ENCODE results near the gene NOS1. TPM values are rescaled to one million over a fixed set of nuclear protein-coding genes. Genes with fewer than 3 reads are reported as not detected.

The NOS1 gene
- total and polyA plus RNA-seq, 2 of the 8 experiments (the other 6 are each of a cell fraction or from before 2014, with no cell fraction given) = 1.5 to 2.0 TPM

- Histone ChIP-seq H4K5ac (ENCODE audit: insufficient read length, low read depth, low read length) (no peak overlapping the region), H3K56ac (replicated peaks; ENCODE audit: insufficient read length, low read depth, low read length) (no peak overlapping the region), H3K4ac (replicated peaks; ENCODE audit: insufficient read length, low read depth, low read length) (no peak overlapping the region), H2AK5ac (ENCODE audit: low read depth, low read length) (no peak overlapping the region), H2BK120ac (replicated peaks; ENCODE audit: low read depth, low read length) (no peak overlapping the region), H3K27me3 (replicated peaks in 1 of 4; ENCODE audit: control insufficient read depth in 3 of 4, extremely low read depth in 1 of 4, insufficient read depth in 3 of 4, low read length in 3 of 4) (no peaks in the 10 kb centered on the region; a peak in 1 of 7 replicates), H4K91ac (replicated peaks; ENCODE audit: insufficient read length, low read length) (no peak overlapping the region), H3K23me2 (ENCODE audit: low read depth, low read length) (no peaks in the 10 kb centered on the region; the same call in 1 of the 2 replicates), H3K4me1 (replicated peaks in 1 of 4; ENCODE audit: control insufficient read depth in 3 of 4, insufficient read depth in 4 of 4, low read length in 3 of 4) (peaks cover 0 to 4% (median 1%) of the 10 kb centered on the region in 4 experiments; a peak in 2 of 7 replicates), H3K4me2 (ENCODE audit: insufficient read depth in 1 of 2, low read depth in 2 of 2, low read length in 2 of 2) (no peak overlapping the region), H3K79me1 (ENCODE audit: low read depth, low read length) (no peaks in the 10 kb centered on the region), H3K79me2 (ENCODE audit: control insufficient read depth in 1 of 2, insufficient read depth in 2 of 2, low read length in 2 of 2) (no peaks in the 10 kb centered on the region), H3K9ac (replicated peaks in 1 of 4; ENCODE audit: extremely low read depth in 1 of 4, low read depth in 3 of 4, low read length in 3 of 4) (no peak overlapping the region; a peak in 1 of 7 replicates), H3K18ac (ENCODE audit: extremely low read depth, low read length) (no peak overlapping the region), H3K4me3 (ENCODE audit: extremely low read depth in 1 of 4, insufficient read depth in 2 of 4, low read depth in 3 of 4, low read length in 4 of 4) (no peak overlapping the region), H2BK5ac (ENCODE audit: low read depth, low read length) (0 out of 2 replicates have a peak overlapping the region, but pooled peaks have one; percentile 39), H2BK15ac (ENCODE audit: low read length) (no peak overlapping the region), H3K27ac (ENCODE audit: low read depth, low read length) (no peak overlapping the region), H2BK20ac (ENCODE audit: low read length) (no peak overlapping the region), H3K23ac (ENCODE audit: insufficient read length) (no peak overlapping the region), H4K8ac (ENCODE audit: extremely low read depth, insufficient read depth, low read length) (no peak overlapping the region), H2AFZ (ENCODE audit: low read length) (no peak overlapping the region), H3K14ac (ENCODE audit: insufficient read length) (no peak overlapping the region), H4K20me1 (replicated peaks in 1 of 2; ENCODE audit: control insufficient read depth in 1 of 2, insufficient read depth in 2 of 2, low read length in 2 of 2) (no peaks in the 10 kb centered on the region), H2BK12ac (ENCODE audit: low read depth, low read length) (no peak overlapping the region), H3K36me3 (ENCODE audit: control insufficient read depth in 2 of 4, insufficient read depth in 4 of 4, low read length in 3 of 4) (no peaks in the 10 kb centered on the region), H3K9me3 (ENCODE audit: insufficient read depth in 2 of 2, low read depth in 1 of 2, low read length in 1 of 2) (no peaks in the 10 kb centered on the region)
- 95% methylated on average over 4 of the region's 4 CpGs; no CpG with 5 or more reads in 1 of the 2 experiments for WGBS, 2 experiments (ENCODE audit: extremely low coverage in 1 of 2, insufficient coverage in 1 of 2, insufficient read length in 1 of 2, insufficient replicate concordance in 2 of 2, low coverage in 1 of 2, low lambda C conversion rate in 2 of 2, missing lambda C conversion rate in 1 of 2)
- DNase-seq (ENCODE audit: low read depth in 1 of 2, low spot score in 2 of 2) (no peak), FAIRE-seq (no peak)
- POLR2A ChIA-PET (ENCODE audit: partially characterized antibody) = no interaction called here
- CTCF ChIA-PET (ENCODE audit: partially characterized antibody) = interaction anchor here (0.7 to 1.8 kb wide), 5 partner anchors 11 to 70 kb away, joined by 3 to 7 read pairs (median 4); no protein-coding TSS in a partner anchor
- TF ChIP-seq RNF2 (IDR thresholded peaks at IDR 0.05; ENCODE audit: borderline replicate concordance, low read depth, low read length, missing control alignments, poor library complexity, severe bottlenecking) (no peak), MAX (IDR thresholded peaks at IDR 0.05) (no peak), NRF1 (IDR thresholded peaks at IDR 0.05; ENCODE audit: low read depth, low read length) (no peak), TAF7 (optimal IDR thresholded peaks at IDR 0.05; ENCODE audit: borderline replicate concordance, low read depth, low read length) (no peak), KDM5A (IDR thresholded peaks at IDR 0.05; ENCODE audit: low read length) (no peak), SIN3A (conservative IDR thresholded peaks at IDR 0.05 in 1 of 2, IDR thresholded peaks at IDR 0.05 in 1 of 2; ENCODE audit: low read depth in 1 of 2, low read length in 2 of 2) (no peak), SIRT6 (IDR thresholded peaks at IDR 0.05; ENCODE audit: low read length) (no peak), GTF2F1 (IDR thresholded peaks at IDR 0.05; ENCODE audit: borderline replicate concordance, low read depth, low read length) (no peak), JUND (IDR thresholded peaks at IDR 0.05; ENCODE audit: low read length) (no peak)
- TF ChIP-seq, protein P1, sequence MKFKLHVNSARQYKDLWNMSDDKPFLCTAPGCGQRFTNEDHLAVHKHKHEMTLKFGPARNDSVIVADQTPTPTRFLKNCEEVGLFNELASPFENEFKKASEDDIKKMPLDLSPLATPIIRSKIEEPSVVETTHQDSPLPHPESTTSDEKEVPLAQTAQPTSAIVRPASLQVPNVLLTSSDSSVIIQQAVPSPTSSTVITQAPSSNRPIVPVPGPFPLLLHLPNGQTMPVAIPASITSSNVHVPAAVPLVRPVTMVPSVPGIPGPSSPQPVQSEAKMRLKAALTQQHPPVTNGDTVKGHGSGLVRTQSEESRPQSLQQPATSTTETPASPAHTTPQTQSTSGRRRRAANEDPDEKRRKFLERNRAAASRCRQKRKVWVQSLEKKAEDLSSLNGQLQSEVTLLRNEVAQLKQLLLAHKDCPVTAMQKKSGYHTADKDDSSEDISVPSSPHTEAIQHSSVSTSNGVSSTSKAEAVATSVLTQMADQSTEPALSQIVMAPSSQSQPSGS (IDR thresholded peaks at IDR 0.05; ENCODE audit: low read length) = no peak
Measured at GRCh38 chr12:117347588-117347987, 13.8 kb downstream of the NOS1 start.

Measured in H1 (cell line).